Transverse colon (tissue), 3 donors: ENCODE results near the gene PIK3R5.

ENCODE experiments used
- CTCF ChIP-seq, 5 experiments: fragments of 200-600 bp in 3 of 5; fragments of 450-650 bp in 2 of 5; sonication (generic) in 3 of 5; IDR thresholded peaks; 1 replicate in 2 of 5; 2 replicates in 3 of 5; pipeline ENCODE4 v1.5.1; 2016 to 2017; ENCODE audit warnings: antibody characterized with exemption in 5 of 5, inconsistent platforms in 3 of 5, mild to moderate bottlenecking in 2 of 5, moderate library complexity in 1 of 5
- POLR2A ChIP-seq: fragments of 450-650 bp; IDR thresholded peaks from one replicate; pipeline ENCODE4 v1.6.1; 2016; ENCODE audit warnings: antibody characterized with exemption, mild to moderate bottlenecking, moderate library complexity

GRCh38 chr17:8941520-8941919, 24.0 kb downstream of the PIK3R5 start:
- TF ChIP-seq CTCF (IDR thresholded peaks at IDR 0.05): no peak
- no peak for TF ChIP-seq POLR2A
